CD4-positive, alpha-beta T cell treated with Interleukin-2 at 100 ng/mL for 4 hours (primary cell): Measurements from ENCODE around the gene UBAP1.
"Not testable (repeated sequence)": the region's sequence is repeated elsewhere in the genome, so short reads cannot be mapped to it uniquely, and the experiment has no call there.

Source experiments
- DNase-seq: peaks from one replicate; pipeline ENCODE4 v3.0.0-alpha.2; 2020; ENCODE audit warnings: low spot score

Gene UBAP1

DNA sequence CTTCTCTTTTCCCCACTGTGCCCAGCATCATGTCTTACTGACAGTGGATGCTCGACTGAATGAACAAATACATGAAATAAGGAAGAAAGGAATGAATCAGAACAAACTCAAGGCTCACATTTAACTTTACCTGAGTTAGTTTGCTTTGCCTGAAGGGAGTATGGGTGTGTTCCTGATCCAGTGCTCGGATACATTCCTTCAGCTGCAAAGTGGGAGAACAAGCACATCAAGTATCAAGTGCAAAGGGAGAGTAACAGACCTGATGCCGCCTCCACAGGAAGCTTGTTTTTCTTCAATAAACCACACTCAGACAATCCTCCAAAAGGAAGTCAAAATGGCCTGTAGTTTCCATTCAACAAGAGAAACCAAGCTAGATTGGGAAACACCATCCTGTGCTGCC, 84.1 kb downstream of the UBAP1 start:
- DNase-seq: no peak

DNA sequence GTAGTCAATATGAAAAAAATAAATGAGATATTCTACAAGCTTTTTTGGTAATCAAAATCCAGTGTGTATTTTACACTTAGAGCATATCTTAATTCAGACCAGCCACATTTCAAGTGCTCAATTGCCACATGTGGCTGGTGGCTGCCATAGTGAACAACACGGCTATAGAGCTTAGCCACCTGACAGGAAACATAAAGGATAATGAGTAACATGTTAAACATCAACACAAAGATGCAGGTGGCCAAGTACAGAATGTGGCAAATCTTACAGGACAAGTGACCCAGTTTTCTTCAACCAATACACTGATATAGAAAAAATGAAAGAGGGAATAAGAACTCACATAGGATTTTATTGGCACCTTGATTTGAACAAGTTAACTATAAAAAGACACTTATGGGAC, 88.8 kb downstream of the UBAP1 start:
- no peak for DNase-seq

DNA sequence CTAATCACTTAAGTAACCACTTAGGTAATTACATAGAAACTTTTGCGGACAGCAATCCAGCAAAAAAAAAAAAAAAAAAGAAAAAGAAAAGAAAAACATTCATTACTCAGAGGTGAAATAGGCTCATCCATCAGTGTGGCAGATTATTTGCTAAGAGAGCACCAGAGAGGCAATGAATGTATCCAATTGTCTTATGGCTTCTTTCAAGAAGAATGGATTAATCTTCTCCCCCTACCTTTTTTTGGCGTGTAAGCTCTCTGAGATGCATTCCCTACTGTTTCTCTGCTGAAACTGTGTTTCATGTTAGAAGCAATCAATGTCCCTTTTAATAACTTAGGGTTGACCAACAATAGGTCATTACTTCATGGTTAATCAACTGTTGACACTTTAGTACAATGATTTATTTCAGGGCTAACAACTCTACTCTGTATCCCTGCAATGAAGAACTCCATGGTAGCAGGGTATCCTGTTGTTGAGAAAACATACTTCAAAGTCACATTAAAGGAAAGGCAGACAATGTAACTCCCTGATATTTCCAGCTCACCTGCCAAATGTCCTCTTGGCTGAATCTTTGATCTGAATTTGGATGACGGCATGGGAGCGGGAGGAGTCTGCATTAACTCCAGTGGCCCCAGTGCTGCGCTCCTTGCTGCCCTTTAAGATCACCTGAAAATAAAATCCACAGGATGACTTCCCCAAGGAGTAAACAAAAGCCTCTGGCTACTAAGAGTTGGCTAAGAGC, 92.6 kb downstream of the UBAP1 start:
- no peak for DNase-seq

DNA sequence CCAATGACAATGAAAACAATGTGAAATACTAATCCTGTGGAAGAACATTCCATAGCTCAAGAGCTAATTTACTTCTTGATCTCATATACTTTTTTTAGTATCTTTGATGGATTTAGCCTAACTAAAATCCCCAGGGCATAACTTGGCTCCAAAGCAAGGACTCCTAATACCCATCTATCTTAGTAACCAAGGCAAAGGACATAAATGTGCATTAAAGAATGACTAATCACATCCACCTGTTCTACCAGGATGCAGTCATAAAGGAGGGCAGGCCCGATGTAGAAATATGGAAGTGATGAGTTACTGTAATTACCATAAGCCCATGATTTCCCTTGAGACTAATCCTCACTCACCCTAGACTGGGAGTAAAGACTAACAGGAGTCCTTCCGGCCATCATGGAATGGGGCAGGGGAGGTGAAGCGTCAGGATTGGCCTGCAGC, 93.3 kb downstream of the UBAP1 start:
- no peak for DNase-seq

GRCh38 chr9:34273588-34273987, 94.7 kb downstream of the UBAP1 start:
- DNase-seq: not testable (repeated sequence)

- no peak for DNase-seq
Measured at GRCh38 chr9:34275811-34276210, 97.0 kb downstream of the UBAP1 start.

DNA sequence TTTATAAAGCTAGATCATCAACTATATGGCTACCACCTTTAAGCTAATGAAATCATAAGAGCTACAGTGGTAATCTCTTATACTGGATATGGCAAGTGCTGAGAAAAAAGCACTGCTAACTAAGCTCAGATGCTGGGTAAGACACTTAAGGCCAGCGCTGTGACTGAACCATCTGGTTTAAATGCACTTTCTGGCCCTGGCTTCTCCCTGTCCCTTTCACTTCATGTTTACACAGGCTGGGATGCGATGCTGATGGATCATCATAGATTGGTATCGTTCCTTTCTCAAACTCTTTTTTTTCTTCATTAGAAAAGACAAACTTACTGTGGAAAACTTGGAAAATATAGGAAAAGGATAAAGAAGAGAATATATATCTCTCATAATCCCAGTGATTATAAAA, 97.9 kb downstream of the UBAP1 start:
- DNase-seq: no peak

GRCh38 chr9:34279411-34279810, 100.6 kb downstream of the UBAP1 start:
- no peak for DNase-seq

- DNase-seq: no peak
Measured at GRCh38 chr9:34282096-34282495, 103.3 kb downstream of the UBAP1 start.

DNA sequence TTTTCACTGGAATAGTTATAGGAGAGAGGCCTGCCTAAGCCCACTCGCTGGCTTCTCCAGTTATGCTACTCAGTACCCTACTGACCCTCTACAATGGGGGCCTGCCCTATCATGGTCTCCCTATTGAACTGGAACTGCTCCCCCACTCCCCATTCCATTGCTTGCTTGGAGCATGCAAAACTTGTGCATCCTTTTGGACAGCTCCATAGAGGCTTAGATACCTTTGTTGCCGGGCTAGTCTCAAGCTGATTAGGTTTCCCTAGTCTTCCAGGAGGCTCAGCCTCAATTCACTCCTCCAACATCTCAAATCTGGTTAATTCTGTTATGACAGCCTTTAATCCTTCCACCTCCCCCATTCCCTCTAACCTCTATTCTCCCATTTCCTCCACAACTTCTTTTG, 110.3 kb downstream of the UBAP1 start:
- DNase-seq: no peak

DNA sequence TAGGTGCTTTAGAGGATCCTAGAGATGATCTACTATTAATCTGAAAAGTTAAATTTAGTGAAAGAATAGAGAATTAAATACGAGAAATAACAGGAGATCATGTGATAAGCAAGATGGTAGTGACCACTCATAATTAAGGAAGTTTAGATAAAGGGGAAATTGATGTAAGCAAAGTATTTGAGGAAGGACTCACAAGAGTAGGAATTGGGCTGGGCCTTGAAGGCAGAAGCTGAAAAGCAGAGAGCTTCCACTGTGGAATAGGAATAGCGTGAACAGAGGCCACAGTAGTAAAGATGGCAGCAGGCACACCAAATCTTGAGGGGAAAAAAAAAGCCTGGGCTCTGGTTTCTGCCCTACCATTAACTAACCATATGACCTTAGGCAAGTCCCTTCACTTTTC, 112.2 kb downstream of the UBAP1 start:
- DNase-seq: no peak

DNA sequence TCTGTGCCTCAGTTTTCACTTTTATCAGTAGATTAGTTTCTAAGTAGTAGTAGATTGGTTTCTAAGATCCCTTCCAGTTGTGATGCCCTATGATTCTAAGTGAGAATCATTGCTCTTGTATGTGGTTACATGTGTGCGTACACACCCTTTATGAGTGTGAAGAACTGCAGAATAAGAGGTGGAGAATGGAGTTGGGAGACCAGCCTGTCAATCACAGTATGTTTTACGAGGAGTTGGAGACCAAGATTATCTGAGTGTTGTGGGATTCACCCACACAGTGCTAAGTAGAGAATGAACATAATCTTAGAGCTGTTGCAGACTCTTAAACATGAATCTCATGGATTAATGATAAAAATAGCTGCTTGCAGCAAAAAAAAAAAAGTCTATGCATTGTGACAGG, 112.6 kb downstream of the UBAP1 start:
- no peak for DNase-seq

DNA sequence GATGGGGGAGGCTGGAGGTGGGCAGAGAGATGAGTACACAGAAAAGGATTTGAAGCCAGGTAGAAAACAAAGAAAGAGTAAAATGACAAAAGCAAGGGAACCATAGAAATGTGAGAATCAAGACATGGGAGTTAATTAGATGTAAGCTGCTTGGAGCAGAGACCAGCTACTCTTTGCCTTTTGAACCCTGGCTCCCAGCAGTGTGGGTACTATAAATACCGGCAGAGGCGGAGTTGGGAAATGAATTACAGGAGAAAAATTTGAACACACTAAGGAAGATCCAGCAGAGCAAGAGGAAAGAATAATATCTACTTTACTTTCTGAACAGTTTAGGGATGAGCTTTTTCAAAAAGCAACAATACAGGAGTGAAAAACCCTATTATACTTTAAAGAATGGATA, 113.7 kb downstream of the UBAP1 start:
- DNase-seq: no peak

GRCh38 chr9:34301064-34301463, 122.2 kb downstream of the UBAP1 start:
- not testable (repeated sequence) for DNase-seq
